HG03175 (cell line): ENCODE results near the gene NOX5.

Experiments
- ATAC-seq: cut with Tn5 transposase; IDR thresholded peaks from one replicate; pipeline ENCODE4 v1.9.1; 2021; ENCODE audit warnings: mild to moderate bottlenecking, moderate library complexity; ENCODE audit not compliant: unreplicated experiment

Gene NOX5

DNA sequence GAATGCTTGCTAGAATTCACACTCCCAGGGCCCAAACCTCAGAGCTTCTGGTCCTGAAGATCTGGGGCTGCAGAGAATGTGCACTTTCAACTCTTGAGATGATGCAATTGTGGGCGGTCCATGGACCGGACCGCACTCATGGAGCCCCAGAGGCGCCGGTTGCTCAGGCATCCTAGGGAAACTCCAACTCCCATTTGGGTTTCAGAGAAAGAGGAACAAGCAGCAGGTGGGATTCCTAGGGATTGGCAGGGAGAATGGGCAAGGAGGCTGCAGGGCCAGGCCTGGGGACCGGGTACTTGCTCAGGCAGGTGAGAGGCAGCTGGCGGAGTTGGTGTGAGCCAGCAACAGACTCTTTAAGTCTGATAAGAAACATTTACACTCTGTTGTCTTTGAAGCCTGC, 3.5 kb downstream of the NOX5 start:
- no peak for ATAC-seq

DNA sequence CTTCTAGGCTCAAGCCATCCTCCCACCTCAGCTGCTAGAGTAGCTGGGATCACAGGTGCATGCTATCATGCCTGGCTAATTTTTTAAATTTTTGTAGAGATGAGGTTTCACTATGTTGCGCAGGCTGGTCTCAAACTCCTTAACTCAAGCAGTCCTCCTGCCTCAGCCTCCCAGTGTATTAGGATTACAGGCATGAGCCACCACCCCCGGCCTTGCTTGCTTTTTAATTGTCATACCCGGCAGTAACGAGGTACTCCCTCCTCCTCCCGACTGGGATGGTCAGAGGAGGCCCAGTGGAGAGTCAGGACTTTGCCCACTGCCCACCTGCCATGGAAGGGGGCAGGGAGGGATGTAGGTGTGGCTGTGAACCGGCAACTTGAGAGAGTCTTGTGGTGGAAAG, 4.5 kb downstream of the NOX5 start:
- ATAC-seq = no peak

DNA sequence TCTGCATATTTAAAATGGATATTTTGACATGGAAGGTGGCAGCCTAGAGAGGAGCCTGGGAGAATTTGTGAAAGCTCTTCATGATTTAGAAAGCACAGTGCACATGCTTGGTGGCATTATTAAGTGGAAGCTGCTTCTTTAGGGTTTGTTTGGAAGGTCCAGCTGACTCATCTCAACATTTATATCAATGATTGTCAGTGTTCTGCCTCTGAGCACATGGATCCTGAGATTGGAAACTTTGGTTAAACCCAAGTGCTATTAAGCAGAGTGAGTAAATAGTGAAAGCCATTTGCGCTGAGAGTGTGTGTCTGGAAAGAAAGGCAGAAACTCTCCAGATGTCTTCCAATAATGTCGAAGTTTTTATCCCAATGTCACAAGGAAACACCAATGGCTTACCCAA, 7.4 kb downstream of the NOX5 start:
- no peak for ATAC-seq

DNA sequence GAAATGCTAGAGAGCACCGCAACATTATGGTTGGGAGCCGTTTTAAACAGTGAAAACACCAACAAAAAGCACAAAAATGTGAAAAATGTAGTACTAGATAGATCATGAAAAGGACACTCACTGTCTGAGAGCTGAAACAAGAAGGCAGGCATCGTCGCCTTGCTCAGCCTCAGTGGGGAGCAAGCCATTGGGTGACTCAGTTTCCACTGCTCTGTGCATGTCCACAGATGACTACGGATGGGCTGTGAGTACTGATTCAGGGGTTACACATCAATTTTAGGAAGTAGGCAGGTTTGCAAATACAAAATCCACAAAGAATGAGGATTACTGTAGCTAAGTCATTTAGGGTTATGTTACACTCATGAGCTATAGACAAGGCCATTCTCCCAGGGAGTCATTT, 10.8 kb downstream of the NOX5 start:
- ATAC-seq = no peak

DNA sequence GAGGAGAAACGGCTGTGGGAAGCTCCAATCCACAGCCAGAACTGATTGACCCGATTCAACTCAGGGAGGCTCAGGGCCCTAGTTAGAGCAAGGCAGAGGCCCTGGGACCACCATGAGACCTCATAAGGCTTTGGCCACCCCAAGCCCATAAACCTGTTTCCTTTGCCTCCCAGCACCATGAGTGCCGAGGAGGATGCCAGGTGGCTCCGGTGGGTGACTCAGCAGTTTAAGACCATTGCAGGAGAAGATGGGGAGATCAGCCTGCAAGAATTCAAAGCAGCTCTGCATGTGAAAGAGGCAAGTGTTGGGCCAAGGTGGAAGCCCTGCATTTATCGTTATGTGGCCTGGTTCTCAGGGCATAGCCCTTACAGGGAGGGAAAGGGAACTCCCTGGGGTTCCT, 11.9 kb downstream of the NOX5 start:
- ATAC-seq = no peak

DNA sequence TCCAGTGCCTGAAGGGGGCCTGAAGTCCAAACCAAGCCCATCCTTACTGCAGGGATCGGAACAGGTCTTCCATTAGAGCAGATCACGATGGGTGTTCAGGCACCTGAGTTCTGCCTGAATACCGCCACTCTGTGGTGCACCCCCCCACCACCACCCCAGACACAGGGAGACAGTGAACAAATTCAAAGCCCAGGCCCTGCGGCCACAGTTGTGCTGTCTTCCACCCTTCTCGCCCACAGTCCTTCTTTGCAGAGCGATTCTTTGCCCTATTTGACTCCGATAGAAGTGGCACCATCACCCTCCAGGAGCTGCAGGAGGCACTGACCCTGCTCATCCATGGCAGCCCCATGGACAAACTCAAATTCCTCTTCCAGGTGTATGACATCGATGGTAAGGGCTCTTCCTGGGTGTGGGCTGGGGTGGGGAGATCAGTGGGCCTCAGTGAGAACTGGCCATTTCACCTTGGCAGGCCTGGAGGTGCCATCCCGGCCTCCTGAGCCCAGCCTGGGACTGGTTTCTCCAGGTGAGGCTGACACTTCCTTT, 13.6 kb downstream of the NOX5 start:
- no peak for ATAC-seq

DNA sequence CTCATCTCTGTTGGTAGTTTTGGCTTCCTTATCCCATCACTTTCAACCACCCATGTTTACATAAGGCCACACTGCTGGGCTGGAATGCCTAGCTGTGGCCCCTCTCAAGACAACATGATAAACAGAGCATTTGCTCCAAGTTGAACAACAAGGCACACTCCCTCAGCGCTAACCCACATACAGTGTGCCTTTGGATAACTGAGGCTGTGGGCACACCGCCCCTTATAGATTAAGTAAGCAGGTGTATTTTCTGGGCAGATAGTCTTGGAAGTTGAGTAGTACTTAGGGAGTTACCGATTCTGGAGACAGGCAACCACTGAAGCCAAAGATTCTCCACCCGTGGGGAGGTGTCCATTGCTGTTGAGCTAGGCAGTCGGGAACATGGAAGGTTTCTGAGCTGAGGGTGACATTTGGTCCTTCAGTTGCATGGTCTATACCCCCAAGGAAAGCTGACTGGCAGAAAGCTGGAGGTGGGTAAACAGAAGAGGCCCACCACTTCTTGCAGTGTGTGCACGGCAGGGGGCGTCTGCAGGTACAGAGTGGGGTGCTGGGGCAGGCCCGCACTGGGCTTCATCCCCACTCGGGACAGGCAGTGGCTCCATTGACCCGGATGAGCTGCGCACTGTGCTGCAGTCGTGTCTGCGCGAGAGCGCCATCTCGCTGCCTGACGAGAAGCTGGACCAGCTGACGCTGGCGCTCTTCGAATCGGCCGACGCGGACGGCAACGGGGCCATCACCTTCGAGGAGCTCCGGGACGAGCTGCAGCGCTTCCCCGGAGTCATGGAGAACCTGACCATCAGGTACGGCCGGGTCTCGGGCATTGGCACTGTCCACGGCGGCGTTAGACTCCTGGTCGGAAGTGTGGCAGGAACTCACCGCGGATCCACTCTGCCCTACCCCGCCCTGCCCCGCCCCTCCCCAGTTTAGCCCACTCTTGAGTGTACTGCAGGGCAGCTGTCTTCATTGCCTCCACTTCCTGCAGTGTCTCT, 16.8 kb downstream of the NOX5 start:
- no peak for ATAC-seq

DNA sequence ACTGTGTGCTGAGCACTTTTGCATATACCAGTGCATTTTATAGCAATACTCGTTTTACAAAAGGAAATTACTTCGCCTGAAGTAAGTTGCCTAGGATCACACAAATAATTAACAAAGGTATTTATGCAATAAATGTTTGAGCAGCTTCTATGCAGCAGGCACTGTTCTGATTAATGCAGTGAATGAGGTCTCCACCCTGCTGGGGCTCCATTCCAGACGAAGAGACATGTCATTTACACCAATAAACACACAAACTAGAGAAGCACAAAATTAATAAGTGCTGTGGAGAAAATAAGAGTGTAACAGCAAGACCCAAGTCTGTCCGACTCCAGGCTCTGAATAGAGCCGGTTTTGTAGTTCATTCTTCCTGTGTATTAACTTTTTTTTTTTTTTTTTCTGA, 17.5 kb downstream of the NOX5 start:
- no peak for ATAC-seq

DNA sequence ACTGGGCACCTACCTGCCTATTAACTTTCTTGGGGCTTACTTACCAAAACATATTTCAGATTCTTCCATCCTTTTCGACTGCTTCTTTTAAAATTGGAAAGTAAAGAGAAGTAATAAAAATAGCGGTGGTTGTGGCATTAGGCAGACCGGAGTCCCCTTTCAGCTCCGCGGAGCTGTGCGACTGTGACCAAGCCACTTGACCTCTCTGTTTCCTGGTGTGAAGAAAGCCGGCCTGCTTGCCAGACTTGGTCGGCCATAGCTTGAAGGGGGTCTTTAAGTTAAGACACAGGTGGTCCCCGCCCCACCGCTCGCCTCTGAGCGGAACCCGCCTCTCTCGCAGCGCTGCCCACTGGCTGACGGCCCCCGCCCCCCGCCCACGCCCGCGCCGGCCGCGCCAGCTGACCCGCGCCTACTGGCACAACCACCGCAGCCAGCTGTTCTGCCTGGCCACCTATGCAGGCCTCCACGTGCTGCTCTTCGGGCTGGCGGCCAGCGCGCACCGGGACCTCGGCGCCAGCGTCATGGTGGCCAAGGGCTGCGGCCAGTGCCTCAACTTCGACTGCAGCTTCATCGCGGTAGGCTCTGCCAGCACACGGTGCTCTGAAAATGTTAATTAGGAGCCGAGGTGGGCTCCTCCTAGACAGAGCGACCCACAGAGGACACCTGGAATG, 18.3 kb downstream of the NOX5 start:
- no peak for ATAC-seq

DNA sequence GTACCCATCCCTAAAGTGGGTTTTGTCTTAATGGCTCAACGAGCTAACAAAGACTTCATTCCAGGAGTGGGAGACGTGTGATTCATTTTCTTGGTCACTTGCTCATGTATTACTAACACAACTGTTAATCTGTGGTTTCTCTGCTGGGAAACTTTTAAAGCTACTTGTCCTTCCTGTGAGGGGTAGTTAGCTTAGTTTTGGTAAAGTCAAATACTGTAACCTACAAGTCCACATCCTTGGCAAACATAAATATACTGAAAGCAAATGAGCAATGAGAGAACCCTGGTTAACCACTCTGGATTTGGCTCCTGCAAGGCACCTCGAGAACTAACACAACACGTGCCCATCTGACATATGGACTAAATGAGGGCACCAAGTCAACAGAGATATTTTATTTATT, 19.9 kb downstream of the NOX5 start:
- ATAC-seq = no peak

DNA sequence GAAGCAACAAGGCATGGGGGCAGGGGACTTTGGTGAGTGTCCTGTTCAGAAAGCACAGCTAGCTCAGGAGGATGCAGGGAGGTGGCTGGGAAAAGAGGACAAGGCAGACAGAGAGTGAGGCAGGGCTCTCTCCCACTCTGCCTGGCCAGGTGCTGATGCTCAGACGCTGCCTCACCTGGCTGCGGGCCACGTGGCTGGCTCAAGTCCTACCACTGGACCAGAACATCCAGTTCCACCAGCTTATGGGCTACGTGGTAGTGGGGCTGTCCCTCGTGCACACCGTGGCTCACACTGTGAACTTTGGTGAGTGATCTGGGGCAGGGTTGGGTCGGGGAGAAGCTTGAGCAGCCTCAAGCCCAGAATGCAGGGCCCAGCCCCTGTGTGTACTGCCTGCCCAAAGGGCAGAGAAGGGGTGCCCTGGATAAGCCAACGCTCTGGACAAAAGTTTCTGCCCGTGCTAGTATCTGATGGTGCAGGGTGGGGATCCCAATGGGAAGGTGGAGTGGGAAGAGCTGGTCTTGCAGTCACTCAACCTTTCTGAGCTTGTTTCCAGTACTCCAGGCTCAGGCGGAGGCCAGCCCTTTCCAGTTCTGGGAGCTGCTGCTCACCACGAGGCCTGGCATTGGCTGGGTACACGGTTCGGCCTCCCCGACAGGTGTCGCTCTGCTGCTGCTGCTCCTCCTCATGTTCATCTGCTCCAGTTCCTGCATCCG, 20.9 kb downstream of the NOX5 start:
- ATAC-seq = no peak

DNA sequence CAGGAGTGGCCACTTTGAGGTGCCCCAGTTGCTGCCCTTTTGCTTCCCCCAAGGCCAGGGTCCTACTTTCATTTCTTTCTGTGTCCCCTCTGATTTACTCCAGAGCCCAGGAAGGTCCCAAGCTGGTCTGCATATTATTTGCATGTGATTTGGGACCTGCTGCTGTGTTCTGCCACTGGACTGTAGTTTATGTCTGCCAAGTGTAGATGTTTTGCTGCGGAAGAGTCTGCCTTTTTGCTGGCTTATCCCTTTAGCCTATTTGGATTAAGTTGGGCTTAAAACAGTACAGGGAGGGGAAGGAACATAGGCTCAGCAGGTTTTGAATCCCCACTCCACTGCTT, 21.4 kb downstream of the NOX5 start:
- ATAC-seq = no peak

DNA sequence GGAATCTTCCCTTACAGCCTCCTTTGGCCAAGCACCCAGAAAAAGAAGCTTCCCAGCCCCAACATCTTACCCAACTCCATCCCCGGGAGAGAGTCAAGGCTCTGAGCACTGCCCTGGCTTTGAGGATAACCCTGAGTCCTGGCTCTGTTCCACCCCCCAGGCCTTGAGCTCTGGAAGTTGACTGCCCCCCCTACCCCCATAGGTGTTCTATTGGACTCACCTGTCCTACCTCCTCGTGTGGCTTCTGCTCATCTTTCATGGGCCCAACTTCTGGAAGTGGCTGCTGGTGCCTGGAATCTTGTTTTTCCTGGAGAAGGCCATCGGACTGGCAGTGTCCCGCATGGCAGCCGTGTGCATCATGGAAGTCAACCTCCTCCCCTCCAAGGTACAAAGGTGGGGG, 22.3 kb downstream of the NOX5 start:
- ATAC-seq = no peak

DNA sequence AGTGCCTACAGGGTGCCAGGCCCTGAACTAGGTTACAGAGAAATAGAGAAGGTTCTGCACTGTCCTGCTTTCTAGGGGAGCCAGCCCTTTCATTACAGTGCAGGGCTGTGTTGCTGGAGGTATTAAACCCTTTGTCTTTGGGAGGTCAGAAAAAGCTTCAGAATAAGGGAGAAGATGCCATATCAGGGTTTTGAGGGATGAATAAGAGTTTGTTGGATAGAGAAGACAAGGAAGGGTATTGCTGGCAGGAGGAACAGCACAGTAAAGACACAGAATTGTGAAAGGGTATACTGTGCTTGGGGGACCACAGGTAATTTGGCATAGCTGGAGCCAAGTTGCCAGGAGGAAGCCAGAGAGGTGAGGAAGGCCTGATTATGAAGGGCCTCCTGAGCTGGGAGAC, 23.0 kb downstream of the NOX5 start:
- no peak for ATAC-seq

DNA sequence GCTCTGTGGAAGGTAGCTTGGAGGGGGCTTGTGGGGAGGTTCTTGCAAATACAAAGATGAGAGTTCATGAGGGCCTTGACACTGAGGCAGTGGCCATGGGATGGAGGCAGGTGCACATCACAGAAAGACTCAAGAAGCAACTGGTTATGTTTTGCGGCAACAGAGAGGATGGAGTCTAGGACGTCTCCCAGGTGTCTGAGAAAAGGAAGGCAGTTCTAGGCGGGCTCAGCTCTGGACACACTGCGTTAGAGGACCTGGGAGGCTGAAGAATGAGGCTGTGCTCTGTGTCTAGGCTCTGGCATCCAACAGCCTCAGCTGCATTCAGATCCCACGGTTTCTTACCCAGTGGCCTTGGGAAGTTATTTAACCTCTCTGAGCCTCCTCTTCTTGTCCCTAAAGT, 23.5 kb downstream of the NOX5 start:
- no peak for ATAC-seq

DNA sequence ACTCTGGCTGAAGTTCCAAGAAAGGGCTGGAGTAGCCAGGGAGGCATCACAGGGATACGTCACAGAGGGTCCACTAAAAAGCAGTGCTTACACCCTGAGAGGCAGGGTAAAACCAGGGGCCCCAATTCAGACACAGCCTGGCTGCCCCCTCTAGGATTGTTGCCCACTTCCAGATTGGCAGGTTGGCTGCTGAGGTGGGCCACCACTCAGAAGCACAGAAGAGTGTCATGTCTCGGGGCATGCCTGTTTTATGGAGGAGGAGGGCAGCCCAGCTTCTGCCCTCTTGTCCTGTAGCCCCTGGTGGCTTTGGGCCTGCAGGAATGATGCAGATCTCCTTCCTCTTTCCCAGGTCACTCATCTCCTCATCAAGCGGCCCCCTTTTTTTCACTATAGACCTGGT, 24.0 kb downstream of the NOX5 start:
- ATAC-seq = no peak

DNA sequence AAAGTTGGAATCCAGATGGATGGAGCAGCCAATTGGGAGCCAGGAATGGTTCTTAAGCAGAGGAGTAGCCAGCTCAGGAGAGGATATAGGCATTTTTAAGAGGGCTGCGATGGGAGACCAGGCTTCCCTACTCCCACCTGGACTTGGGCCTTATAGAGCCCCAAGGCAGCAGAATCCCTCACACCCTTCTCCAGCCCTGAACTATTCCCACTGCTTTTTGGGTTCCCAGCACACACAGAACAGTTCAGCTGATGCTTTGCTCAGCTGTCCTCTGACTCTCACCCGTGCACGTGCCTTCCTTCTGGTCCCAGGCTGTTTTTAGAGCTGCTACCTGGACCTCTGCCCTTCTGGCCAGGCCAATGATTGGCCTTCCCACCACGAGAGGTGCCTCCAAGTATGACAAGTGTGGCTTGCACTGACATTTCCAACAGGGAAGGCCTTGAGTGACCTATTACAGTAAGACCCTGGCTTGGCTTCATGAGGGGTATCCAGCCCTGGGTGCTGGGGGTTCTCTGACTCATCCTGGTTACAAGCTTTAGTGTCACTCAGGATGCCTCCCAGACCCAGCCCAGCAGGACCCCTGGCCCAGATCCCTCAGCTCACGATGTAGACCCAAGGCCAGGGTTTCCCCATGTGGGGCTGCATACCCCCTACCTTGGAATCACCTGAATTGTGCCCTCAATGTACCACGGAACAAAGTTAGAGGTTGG, 25.2 kb downstream of the NOX5 start:
- ATAC-seq = no peak

DNA sequence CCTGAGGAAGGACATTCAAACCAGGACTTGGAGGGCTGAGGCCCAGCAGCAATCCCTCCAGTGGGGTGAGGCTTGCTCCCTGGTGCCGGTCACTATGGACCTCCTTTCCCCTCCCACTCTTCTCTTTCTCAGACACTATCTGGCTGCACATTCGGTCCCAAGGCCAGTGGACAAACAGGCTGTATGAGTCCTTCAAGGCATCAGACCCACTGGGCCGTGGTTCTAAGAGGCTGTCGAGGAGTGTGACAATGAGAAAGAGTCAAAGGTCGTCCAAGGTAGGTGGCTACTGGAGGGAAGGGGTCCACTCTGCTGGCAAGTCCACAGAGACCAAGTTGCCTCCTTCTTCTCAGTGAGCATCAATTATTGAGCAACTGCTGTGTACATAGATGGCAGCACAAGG, 28.0 kb downstream of the NOX5 start:
- ATAC-seq = no peak

DNA sequence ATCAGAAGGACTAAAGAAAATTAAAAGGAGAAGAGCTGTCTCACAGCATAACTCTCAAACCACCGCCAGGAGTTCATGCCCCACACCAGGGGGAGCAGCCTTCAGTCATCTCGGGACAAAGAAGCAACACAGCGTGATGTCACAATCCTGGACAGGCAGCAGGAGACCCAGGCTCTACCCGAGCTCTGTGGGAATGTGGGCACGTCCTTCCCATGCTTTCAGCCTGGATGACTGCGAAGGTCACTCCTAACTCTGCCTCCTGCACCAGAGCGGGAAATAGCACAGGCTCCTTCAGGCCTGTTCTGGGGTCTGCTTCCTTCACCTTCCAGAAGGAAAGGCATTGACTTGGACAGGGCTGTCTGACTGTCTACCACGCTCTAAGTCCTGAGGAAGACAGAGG, 31.3 kb downstream of the NOX5 start:
- no peak for ATAC-seq

DNA sequence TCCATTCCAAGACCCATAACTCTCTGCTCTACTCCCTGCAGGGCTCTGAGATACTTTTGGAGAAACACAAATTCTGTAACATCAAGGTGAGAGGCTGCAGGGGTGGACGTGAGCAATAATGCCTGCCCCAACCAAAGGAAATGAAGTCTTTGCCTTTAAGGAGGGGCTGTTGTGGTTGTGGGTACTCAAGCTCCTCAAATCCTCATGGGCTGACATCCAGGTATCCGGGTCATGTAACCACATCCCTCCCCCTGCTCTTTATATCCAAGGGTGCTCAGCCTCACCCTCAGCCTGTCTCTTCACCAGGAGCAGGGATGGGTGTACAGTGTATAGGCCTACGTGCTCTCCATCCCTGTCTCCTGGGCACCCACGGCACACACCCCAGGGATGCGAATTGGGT, 32.3 kb downstream of the NOX5 start:
- ATAC-seq = no peak

DNA sequence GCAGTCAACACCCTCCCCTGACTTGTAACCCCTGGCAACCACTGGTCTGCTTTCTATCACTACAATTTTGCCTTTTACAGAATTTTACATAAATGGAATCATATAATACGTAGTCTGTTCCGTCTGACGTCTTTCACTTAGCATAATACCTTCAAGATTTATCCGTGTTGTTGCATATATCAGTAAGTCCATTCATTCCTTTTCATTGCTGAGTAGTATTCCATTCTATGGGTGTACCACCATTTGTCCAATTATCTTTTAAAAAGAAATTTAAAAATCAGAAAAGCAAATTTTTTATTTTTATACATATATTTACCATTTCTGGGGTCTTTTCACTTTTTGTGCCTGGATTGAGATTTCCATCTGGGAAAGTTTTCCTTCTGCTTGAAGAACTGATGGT, 35.5 kb downstream of the NOX5 start:
- no peak for ATAC-seq
